G401 (cell line): ENCODE results near the gene SHROOM3. TPM values are rescaled to one million over a fixed set of nuclear protein-coding genes. Genes with fewer than 3 reads are reported as not detected.

Experiments used
- DNase-seq: peaks from one replicate; pipeline ENCODE4 v3.0.0-alpha.2; 2015; ENCODE audit warnings: low spot score
- in situ Hi-C: cut with HindIII; loops from 2 replicates; pipeline ENCODE4 v1.10.0; 2016; ENCODE audit warnings: low sequenced_read_pairs, mixed read lengths
- total RNA-seq: library from RNA; depleted of rRNA; stranded (reverse); fragments of >200 nt; shearing (Covaris generic); gene quantifications from 2 replicates; pipeline ENCODE4 v1.2.3, GENCODE V29; 2014

Gene SHROOM3
- total RNA-seq, 1 experiment from 2014 or later = 58.4 TPM

DNA sequence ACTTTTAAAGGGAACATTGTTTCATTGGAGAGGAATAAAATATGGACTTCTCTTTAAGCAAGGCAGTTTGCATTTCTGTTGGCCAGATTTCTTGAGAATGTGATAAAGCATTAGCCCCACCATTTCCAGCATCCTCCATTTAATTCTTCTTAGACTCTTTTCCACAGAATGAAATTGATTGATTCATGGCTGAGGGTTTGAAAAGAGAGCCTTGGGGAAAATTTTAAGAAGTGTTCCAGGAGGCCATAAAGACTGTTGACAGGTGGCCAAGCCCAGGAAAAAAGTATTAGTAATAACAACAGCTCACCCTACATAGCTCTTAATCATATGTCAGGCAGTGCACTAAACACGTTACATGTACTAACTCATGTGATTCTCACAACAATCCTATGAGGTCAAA is 53.4 kb downstream of the SHROOM3 start:
- in situ Hi-C loops = no loop called here
- no peak for DNase-seq

GRCh38 chr4:76488888-76489685 is 54.1 kb downstream of the SHROOM3 start:
- DNase-seq = no peak
- in situ Hi-C loops = no loop called here

GRCh38 chr4:76489686-76490161 is 54.7 kb downstream of the SHROOM3 start:
- DNase-seq = no peak
- in situ Hi-C loops = no loop called here

DNA sequence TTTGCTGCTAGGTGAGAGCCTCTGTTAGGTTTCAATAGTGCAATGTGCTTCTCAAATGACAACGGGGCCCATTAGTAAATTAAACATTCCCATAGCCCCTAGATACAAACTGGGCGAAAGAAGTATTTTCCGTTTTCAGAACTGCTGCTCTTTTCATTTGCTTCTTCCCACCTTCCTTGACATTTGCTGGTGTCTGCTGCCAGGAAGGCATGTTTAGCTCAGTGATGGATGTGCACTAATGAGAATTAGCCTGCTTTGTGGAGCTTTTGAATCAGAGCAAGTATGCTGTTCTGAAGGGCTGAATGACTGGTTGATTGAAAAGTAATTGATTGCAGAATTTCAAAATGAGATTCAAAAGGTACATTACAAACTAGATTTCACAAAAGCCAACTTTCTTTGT is 57.0 kb downstream of the SHROOM3 start:
- no peak for DNase-seq

GRCh38 chr4:76494243-76494642 is 59.2 kb downstream of the SHROOM3 start:
- in situ Hi-C loops = no loop called here

More for the DNA sequence above, 57.0 kb downstream of the SHROOM3 start:
- in situ Hi-C loops = no loop called here

GRCh38 chr4:76494871-76495590 is 60.0 kb downstream of the SHROOM3 start:
- no peak for DNase-seq
- in situ Hi-C loops = no loop called here

More at GRCh38 chr4:76494243-76494642, 59.2 kb downstream of the SHROOM3 start:
- DNase-seq = no peak

GRCh38 chr4:76498550-76498949 is 63.5 kb downstream of the SHROOM3 start:
- in situ Hi-C loops = no loop called here
- DNase-seq = no peak

DNA sequence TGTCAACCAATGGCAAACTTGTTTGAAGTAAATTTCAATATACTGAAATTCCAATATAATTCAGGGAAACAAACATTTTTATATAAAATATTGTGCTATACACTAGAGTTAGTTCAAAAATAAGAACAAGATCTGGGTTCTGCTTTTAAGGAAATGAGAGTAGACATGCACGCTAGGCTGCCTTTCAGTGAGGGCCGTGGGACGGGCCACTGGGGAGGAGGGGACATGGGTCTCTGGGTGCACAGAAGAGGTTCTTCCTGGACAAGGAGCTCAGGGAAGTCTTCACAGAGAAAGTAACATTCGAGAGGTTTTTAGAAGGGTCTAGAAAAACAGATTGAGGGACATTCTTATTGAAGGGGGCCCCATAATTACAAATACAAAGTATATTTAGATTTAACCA is 64.4 kb downstream of the SHROOM3 start:
- DNase-seq = no peak
- in situ Hi-C loops = no loop called here

GRCh38 chr4:76502886-76503285 is 67.9 kb downstream of the SHROOM3 start:
- no peak for DNase-seq
- in situ Hi-C loops = no loop called here

- DNase-seq = peak; percentile 57
- in situ Hi-C loops = no loop called here
Measured at GRCh38 chr4:76504613-76505465, 69.8 kb downstream of the SHROOM3 start.

DNA sequence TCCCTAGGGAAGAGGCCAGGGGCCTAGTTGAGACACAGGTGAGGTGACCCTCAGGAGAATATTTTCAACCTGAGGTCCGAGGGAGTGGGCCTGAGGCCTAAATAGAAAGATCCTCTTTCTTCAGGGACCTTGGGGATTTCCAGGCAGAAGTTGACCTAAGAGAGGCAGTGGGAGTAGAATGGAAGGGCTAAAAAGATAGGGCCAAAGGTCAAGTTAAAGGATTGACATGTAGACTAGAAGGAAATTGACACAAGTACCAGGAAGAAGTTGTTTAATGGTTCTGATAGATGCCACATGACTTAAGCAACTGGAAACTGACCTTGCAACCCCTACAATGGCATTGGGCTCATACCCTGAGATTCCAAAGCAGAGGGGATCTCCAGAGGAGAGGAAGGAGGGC is 76.9 kb downstream of the SHROOM3 start:
- in situ Hi-C loops = no loop called here
- DNase-seq = no peak

DNA sequence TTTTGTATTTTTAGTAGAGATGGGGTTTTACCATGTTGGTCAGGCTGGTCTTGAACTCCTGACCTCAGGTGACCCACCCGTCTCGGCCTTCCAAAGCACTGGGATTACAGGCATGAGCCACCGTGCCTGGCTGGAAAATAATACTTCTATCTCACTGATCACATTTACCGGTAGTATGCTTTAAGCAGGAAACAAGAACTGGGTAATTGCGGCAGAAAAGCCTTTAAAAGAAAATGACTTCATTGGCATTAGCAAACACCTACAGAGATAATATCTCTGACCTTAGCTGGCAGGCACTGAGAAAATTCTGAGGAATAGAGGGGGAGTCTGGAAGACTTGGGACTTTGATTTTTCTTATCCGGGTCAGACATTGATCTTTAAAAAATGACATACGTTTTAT is 78.5 kb downstream of the SHROOM3 start:
- in situ Hi-C loops = no loop called here
- no peak for DNase-seq

DNA sequence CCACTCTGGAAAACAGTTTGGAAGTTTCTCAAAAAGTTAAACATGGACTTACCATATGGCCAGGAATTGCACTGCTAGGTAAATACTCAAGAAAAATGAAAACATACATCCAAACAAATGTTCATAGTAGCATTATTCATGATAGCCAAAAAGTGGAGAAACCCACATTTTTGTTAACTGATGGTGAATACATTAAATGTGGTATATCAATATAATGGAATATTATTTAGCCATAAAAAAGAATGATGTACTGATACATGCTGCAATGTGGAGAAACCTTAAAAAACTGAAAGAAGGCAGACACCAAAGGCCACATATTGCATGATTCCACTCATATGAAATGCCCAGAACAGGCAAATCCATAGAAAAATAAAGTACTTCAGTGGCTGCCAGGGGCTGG is 79.1 kb downstream of the SHROOM3 start:
- no peak for DNase-seq
- in situ Hi-C loops = no loop called here

- no peak for DNase-seq
- in situ Hi-C loops = no loop called here
Measured at GRCh38 chr4:76515975-76516843, 81.2 kb downstream of the SHROOM3 start.

DNA sequence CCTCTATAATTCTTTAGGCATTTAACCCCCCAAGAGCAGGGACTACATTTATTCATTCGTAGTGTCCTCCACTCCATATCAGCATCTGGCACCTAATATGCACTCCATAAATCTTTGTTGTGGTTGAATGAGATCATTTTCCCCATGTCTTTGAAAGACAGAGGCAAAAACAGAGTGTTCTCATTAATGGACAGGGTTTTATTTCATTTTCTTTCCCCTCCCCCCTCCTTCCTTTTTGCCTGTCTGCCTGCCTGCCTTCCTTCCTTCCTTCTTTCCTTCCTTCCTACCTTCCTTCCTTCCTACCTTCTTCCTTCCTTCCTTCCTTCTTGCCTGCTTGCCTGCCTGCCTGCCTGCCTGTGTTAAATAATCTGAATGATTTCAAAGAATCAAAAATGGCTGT is 83.2 kb downstream of the SHROOM3 start:
- DNase-seq = no peak
- in situ Hi-C loops = no loop called here

DNA sequence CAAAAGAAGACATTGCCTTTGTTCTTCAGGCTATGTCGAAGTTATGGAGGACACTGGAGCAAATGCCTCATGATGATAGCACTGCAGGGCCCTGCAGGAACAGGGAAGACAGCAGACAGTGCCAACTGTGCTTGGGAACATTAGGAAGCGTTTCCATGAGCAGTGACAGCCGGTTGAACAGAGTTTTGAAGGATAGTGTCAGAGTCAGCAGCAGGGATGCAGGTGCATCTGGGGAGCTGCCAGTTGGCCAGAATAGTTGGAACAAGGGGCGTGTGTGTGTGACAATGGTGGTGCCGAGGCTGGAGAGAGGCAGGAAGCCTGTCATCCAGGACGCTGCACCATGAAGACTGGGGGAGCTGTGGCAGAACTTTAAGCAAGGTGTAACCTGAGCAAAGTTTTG is 88.6 kb downstream of the SHROOM3 start:
- in situ Hi-C loops = no loop called here
- DNase-seq = peak; percentile 94

DNA sequence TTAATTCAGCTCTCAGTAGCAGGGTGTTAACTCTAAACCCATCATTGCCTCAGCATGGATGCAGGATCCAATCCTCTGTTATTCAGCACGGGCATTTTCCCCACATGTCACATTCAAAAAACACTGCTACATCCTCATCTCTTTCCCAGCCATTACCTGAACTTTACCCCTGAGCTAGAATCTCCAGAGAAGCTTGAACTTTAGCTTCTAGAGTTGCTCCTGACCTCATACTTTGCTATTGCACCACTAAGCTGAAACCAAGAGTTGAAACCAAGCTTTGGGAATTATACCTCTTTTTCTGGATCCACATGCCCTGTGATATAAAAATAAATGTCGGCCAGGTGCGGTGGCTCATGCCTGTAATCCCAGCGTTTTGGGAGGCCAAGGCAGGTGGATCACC is 90.7 kb downstream of the SHROOM3 start:
- in situ Hi-C loops = no loop called here
- no peak for DNase-seq

- DNase-seq = no peak
- in situ Hi-C loops = no loop called here
Measured at GRCh38 chr4:76526585-76526990, 91.6 kb downstream of the SHROOM3 start.

DNA sequence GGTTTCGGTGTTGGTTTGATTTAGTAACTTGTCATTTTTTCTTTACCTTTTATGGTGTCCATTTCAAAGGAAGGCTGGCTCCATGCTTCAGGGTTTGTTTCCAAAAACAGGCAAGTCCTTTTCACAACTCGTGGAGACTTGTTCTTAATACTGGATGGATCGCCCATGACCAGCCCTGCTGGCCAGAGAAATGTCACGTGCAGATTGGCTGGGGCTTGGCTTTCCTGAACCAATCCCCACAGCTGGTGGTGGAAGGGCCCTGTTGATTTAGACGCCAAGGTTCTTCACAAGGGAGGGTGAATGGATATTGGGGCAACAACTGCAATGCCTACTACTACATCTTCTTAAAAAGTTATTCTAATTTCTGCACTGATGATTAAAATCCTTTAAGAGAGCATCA is 92.6 kb downstream of the SHROOM3 start:
- in situ Hi-C loops = no loop called here
- DNase-seq = no peak
